ENCODE data around the gene MPND. TPM values are rescaled to one million over a fixed set of nuclear protein-coding genes. Genes with fewer than 3 reads are reported as not detected.

Gene MPND
- total RNA-seq, 6 experiments from 2014 or later: 11.7 to 15.0 (median 12.1) TPM

DNA sequence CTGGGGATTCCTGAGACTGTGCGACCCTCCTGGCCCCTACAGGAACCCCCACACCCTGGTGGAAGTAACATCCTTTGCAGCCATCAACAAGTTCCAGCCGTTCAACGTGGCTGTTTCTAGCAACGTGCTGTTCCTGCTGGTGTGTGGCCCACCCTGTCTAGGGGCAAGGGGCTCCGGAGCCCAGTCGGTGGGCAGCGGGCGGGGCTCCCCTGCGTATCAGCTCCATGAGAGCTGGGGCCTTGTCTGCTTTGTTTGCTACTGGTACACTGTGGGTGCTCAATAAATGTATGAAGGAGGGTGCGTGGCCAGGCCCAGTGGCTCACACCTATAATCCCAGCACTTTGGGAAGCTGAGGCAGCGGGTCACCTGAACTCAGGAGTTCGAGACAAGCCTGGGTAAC is 10.9 kb downstream of the MPND start:
- Mint-ChIP-seq H3K27me3 (ENCODE audit: insufficient read depth) (peaks cover 3% of the 10 kb centered on the region), H3K36me3 (ENCODE audit: low read depth) (no peaks in the 10 kb centered on the region), H3K27ac (no peak overlapping the region; the same call in 1 of the 2 replicates), H3K9me3 (no peaks in the 10 kb centered on the region), H3K4me3 (no peak overlapping the region), H3K4me1 (ENCODE audit: low read depth) (no peaks in the 10 kb centered on the region)
- DNase-seq: no peak
- TF ChIP-seq, protein P1, sequence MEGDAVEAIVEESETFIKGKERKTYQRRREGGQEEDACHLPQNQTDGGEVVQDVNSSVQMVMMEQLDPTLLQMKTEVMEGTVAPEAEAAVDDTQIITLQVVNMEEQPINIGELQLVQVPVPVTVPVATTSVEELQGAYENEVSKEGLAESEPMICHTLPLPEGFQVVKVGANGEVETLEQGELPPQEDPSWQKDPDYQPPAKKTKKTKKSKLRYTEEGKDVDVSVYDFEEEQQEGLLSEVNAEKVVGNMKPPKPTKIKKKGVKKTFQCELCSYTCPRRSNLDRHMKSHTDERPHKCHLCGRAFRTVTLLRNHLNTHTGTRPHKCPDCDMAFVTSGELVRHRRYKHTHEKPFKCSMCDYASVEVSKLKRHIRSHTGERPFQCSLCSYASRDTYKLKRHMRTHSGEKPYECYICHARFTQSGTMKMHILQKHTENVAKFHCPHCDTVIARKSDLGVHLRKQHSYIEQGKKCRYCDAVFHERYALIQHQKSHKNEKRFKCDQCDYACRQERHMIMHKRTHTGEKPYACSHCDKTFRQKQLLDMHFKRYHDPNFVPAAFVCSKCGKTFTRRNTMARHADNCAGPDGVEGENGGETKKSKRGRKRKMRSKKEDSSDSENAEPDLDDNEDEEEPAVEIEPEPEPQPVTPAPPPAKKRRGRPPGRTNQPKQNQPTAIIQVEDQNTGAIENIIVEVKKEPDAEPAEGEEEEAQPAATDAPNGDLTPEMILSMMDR (IDR thresholded peaks at IDR 0.05): no peak

DNA sequence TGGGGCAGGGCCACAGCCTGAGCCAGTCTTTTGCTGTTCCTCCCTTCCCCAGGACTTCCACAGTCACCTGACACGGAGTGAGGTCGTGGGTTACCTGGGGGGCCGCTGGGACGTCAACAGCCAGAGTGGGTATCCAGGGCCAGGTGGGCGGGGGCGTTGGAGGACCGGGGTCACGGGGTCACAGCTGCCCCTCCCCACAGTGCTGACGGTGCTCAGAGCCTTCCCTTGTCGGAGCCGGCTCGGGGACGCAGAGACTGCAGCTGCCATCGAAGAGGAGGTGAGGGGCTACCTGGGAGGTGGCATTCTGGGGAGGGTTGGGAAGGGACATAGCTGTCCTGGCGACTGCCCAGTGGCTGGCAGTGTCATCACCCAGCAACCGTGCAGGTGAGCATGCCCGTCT is 11.5 kb downstream of the MPND start:
- H3K9me3 Mint-ChIP-seq: no peaks in the 10 kb centered on the region
- TF ChIP-seq, protein P1 (IDR thresholded peaks at IDR 0.05): no peak
- peaks cover 3% of the 10 kb centered on the region for H3K27me3 Mint-ChIP-seq (ENCODE audit: insufficient read depth)
- H3K4me3 Mint-ChIP-seq: no peak overlapping the region
- DNase-seq: no peak
- H3K36me3 Mint-ChIP-seq (ENCODE audit: low read depth): no peaks in the 10 kb centered on the region
- no peak overlapping the region for H3K27ac Mint-ChIP-seq
- H3K4me1 Mint-ChIP-seq (ENCODE audit: low read depth): no peaks in the 10 kb centered on the region

DNA sequence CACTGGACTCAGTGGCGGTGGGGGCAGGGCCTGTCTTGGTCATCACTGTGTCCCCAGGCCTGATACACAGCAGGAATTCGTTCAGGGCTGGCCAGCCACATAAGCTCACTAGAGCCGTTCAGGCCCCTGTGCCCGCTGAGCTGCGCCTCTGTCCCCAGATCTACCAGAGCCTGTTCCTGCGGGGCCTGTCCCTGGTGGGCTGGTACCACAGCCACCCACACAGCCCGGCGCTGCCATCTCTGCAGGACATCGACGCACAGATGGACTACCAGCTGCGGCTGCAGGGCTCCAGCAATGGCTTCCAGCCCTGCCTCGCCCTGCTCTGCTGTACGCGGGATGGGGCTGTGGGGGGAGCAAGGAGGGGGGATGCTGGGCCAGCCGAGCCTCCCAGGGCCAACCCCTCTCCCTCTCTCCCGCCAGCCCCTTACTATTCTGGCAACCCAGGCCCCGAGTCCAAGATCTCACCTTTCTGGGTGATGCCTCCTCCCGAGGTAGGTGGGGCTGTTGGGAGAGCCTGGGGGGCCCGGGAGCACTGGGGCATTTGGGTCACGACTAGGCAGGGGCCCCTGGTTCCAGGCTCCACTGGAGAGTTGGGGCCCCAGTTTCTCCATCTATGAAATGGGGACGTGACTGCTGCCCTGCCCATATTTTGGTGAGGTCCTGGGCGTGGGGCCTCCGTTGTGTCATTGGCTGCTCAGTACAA is 13.9 kb downstream of the MPND start:
- H3K4me3 Mint-ChIP-seq: no peak overlapping the region
- no peak overlapping the region; the same call in 1 of the 2 replicates for H3K27ac Mint-ChIP-seq

DNA sequence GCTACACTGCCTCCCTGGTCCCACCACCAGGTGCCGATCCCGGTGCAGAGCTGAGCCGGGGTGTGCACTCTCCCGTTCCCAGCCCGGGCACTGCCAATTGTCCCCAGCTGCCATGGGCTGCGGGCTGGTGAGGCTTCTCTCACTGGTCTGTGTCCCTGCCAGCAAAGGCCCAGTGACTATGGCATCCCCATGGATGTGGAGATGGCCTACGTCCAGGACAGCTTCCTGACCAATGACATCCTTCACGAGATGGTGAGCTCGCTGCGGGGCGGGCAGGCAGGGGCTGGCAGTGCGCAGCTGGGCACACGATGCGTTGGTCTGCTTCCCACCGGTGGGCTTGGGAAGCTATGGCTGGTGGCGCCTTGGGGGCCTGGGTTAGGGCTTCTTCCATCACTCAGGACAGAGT is 14.6 kb downstream of the MPND start:
- H3K27me3 Mint-ChIP-seq (ENCODE audit: insufficient read depth): peaks cover 7% of the 10 kb centered on the region
- H3K9me3 Mint-ChIP-seq: no peaks in the 10 kb centered on the region
- H3K4me3 Mint-ChIP-seq: no peak overlapping the region
- H3K4me1 Mint-ChIP-seq (ENCODE audit: low read depth): no peaks in the 10 kb centered on the region
- H3K27ac Mint-ChIP-seq: no peak overlapping the region; the same call in 1 of the 2 replicates
- no peak for DNase-seq
- H3K36me3 Mint-ChIP-seq (ENCODE audit: low read depth): no peaks in the 10 kb centered on the region
- TF ChIP-seq, protein P1 (IDR thresholded peaks at IDR 0.05): no peak

More for the DNA sequence above, 13.9 kb downstream of the MPND start:
- no peaks in the 10 kb centered on the region for H3K9me3 Mint-ChIP-seq
- no peaks in the 10 kb centered on the region for H3K36me3 Mint-ChIP-seq (ENCODE audit: low read depth)
- H3K4me1 Mint-ChIP-seq (ENCODE audit: low read depth): no peaks in the 10 kb centered on the region
- no peak for DNase-seq
- peaks cover 7% of the 10 kb centered on the region for H3K27me3 Mint-ChIP-seq (ENCODE audit: insufficient read depth)
- TF ChIP-seq, protein P1 (IDR thresholded peaks at IDR 0.05): no peak

DNA sequence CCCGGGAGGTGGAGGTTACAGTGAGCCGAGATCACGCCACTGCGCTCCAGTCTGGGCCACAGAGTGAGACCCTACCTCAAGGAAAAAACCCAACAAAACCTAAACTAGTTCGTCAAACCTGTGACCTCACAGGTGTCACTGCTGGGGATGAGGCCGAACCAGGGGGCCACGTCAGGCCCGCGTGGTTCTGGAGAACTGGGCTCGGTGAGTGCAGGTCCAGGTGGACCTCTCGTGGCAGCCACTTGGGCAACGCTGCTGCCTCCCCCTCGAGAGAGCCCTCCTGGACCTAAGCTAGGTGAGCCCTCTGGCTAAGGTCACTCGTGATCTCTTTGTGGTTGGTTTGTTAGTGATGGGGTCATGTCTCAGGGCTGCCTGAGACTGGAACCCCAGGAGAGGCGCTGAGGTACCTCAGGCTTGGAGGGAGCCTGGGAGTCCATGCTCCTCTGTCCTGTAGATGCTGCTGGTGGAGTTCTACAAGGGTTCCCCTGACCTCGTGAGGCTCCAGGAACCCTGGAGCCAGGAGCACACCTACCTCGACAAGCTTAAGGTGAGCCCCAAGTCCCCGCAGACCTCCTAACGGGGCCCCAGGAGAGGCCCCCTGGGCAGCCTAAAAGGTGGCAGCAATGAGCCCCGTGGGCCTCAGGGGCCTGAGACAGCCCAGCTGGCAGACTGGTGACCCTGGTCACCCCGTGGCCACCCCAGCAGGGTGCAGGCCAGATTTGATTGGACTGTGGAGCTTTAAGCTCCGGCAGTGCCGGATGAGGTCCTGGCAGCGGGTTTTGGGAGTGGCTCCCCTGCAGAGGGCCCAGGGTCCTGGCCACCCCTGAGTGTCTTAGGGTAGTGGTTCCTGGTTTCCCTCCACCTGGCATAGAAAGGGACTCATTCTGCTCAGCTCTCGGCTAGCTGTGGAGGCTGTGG is 15.6 kb downstream of the MPND start:
- DNase-seq: no peak
- H3K4me3 Mint-ChIP-seq: no peak overlapping the region

More for the DNA sequence above, 15.6 kb downstream of the MPND start:
- Mint-ChIP-seq H3K27me3 (ENCODE audit: insufficient read depth) (peaks cover 7% of the 10 kb centered on the region), H3K4me1 (ENCODE audit: low read depth) (no peaks in the 10 kb centered on the region), H3K9me3 (no peaks in the 10 kb centered on the region), H3K36me3 (ENCODE audit: low read depth) (no peaks in the 10 kb centered on the region), H3K27ac (no peak overlapping the region; the same call in 1 of the 2 replicates)
- TF ChIP-seq, protein P1 (IDR thresholded peaks at IDR 0.05): no peak
